GM12892 (cell line): ENCODE results near the gene GLP1R.

Source experiments
- POLR2A ChIP-seq: IDR thresholded peaks from 2 replicates; pipeline ENCODE4 v1.6.1; 2011; ENCODE audit warnings: low read depth, low read length, control low read depth
- POLR2AphosphoS5 ChIP-seq: IDR thresholded peaks from 2 replicates; pipeline ENCODE4 v1.6.1; 2011; ENCODE audit warnings: low read depth, low read length, control low read depth
- TAF1 ChIP-seq: IDR thresholded peaks from 2 replicates; pipeline ENCODE4 v1.6.1; 2011; ENCODE audit warnings: low read depth, mild to moderate bottlenecking, control low read depth, low read length, borderline replicate concordance

- TF ChIP-seq TAF1, result no peak
- TF ChIP-seq POLR2A, result no peak
- no peak for TF ChIP-seq POLR2AphosphoS5
These were observed 42.8 kb upstream of the GLP1R start for GRCh38 chr6:39005774-39006173.
